HFF-Myc (cell line): ENCODE measurements around the gene ZSWIM7.

Experiments
- DNase-seq: peaks from one replicate; pipeline ENCODE4 v3.0.0-alpha.2; 2011; ENCODE audit warnings: low read depth; ENCODE audit errors: extremely low read depth
- H3K4me3 ChIP-seq: replicated peaks from 2 replicates; pipeline ENCODE4 v1.5.1; 2011; ENCODE audit warnings: low read depth, mild to moderate bottlenecking, control low read depth, low read length
- TF ChIP-seq, protein P1 (sequence below): IDR thresholded peaks from 2 replicates; pipeline ENCODE4 v1.5.1; 2012; ENCODE audit warnings: mild to moderate bottlenecking, low read depth, low read length, control low read depth; ENCODE audit errors: missing control alignments

Gene ZSWIM7

DNA sequence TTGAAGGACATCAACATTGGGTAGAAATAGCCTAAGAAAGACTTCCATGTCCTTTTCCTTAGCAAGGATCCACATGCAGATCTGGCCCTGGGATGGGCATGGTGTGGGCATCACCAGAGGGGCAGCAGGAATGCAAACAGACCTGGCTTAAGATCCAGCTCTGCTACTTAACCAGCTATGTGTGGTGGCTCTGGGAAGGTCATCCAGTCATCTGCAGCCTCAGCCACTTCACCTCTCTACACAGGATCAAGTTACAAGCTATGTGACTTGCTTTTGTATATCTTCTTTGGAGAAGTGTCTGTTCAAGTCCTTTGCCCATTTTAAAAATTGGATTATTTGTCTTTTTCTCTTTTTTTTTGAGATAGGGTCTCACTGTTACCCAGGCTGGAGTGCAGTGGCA is 68.1 kb downstream of the ZSWIM7 start:
- no peak for DNase-seq
- TF ChIP-seq, protein P1, sequence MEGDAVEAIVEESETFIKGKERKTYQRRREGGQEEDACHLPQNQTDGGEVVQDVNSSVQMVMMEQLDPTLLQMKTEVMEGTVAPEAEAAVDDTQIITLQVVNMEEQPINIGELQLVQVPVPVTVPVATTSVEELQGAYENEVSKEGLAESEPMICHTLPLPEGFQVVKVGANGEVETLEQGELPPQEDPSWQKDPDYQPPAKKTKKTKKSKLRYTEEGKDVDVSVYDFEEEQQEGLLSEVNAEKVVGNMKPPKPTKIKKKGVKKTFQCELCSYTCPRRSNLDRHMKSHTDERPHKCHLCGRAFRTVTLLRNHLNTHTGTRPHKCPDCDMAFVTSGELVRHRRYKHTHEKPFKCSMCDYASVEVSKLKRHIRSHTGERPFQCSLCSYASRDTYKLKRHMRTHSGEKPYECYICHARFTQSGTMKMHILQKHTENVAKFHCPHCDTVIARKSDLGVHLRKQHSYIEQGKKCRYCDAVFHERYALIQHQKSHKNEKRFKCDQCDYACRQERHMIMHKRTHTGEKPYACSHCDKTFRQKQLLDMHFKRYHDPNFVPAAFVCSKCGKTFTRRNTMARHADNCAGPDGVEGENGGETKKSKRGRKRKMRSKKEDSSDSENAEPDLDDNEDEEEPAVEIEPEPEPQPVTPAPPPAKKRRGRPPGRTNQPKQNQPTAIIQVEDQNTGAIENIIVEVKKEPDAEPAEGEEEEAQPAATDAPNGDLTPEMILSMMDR, result no peak
- H3K4me3 ChIP-seq, result no peak overlapping the region

DNA sequence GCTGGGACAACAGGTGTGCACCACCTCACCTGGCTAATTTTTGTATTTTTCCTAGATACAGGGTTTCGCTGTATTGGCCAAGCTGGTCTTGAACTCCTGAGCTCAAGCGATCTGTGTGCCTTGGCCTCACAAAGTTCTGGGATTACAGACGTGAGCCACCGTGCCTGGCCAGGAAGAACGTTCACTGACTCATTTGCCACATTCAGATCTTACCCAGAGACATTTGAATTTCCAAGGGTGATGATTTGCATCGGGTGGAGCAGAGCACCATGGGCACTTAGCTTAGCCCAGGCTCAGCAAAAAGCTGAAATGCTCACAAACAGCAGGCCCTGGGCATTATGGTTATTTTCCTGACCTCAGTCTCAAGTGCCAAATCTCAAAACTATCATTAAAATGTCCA is 69.1 kb downstream of the ZSWIM7 start:
- H3K4me3 ChIP-seq, result no peak overlapping the region
- no peak for DNase-seq
- TF ChIP-seq, protein P1, result no peak

DNA sequence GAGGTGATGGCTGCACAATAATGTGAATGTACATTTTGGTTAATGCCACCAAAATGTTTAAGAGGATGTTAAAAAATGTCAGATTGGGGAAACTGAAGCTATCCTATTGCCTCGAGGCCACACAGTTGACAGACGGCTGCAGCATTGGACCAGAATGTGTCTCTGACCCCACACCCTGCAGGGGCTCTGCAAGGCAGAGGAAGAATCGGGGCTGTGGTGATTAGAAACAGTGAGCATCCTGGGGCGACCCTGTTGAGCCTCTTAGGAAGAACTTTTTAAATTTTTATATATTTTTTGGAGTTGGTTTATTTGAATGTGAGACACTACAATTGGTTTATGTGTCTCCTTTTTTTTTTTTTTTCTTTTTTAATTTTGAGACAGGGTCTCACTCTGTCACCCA is 69.6 kb downstream of the ZSWIM7 start:
- TF ChIP-seq, protein P1, result no peak
- H3K4me3 ChIP-seq, result no peak overlapping the region
- DNase-seq, result no peak

DNA sequence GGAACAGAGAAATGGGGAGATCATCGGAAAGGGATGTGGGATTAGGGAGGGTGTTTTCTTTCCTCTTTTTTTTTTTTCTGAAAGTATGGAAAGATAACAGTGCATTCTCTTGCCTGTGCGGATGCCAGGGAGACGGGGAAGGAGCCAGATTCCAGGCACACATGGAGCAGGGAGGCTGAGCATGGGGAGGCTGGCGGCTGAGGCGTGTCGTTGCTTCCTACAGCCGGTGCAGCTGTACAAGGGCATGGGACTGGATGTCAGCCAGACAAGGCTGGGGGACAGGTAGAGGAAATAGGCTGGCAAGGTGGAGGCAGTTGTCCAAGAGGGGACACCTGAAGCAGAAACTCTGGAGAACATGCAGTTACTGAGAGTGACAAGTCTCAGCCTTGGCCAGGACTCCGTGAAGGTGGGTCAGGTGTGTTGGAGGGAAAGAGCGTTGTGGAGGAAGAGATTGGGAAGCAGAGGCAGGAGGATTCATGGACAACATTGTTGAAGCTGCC is 71.2 kb downstream of the ZSWIM7 start:
- H3K4me3 ChIP-seq, result no peak overlapping the region

More for the DNA sequence above, 71.2 kb downstream of the ZSWIM7 start:
- TF ChIP-seq, protein P1, result no peak
- DNase-seq, result no peak
